GM19395 (cell line): Measurements from ENCODE around the gene CCT6A.
A peak's percentile ranks its signal among the peaks of the same experiment; 100 is the strongest.
"Not testable (repeated sequence)": the region's sequence is repeated elsewhere in the genome, so short reads cannot be mapped to it uniquely, and the experiment has no call there.

ENCODE experiments used
- ATAC-seq: cut with Tn5 transposase; IDR thresholded peaks from one replicate; pipeline ENCODE4 v1.9.1; 2021; ENCODE audit warnings: mild to moderate bottlenecking, moderate library complexity; ENCODE audit not compliant: unreplicated experiment

The CCT6A gene

DNA sequence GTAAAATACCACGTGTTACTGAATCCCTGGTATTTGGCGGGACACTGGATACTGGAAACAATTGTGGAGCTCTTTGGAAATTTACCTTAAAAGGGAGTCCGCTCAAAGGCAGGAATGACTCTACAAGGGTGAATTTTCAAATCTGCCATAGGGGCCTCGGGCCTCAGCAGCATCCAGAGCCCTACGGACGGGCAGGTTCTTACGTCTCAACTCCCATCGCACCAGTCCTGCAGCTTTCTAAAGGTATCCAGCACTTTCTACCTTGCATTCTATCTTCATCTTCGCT, 569 bp upstream of the CCT6A start:
- ATAC-seq: no peak

DNA sequence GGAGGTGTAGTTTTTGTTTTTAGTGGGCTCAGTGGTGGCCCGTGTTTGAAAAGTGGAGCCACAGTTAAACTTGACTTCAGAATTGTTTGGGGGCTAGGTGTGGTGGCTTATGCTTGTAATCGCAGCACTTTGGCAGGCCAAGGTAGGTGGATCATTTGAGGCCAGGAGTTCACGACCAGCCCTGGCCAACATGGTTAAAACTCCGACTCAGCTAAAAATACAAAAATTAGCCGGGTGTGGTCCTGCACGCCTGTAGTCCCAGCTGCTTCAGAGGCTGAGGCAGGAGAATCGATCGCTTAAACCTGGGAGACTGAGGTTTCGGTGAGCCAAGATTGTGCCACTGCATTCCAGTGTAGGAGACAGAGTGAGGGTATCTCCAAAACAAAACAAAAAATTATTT, 1.8 kb downstream of the CCT6A start:
- no peak for ATAC-seq

DNA sequence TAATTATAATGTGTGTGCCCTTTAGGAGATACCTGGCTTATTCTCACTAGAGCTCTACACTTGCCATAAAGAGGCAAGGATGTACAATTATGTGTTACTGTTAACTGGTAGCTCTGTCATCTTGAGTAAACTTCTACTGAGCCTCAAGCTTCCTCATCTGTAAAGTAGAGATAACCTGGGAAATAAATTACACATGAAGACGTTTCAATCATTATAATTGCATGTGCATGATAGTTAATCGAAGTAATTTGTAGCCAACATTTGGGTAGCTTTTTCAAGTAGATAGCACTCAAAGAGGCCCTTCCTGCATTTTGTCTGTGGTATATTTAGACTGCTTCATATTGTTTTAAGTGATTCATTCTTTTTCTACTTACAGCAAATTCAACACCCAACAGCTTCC, 2.4 kb downstream of the CCT6A start:
- no peak for ATAC-seq

DNA sequence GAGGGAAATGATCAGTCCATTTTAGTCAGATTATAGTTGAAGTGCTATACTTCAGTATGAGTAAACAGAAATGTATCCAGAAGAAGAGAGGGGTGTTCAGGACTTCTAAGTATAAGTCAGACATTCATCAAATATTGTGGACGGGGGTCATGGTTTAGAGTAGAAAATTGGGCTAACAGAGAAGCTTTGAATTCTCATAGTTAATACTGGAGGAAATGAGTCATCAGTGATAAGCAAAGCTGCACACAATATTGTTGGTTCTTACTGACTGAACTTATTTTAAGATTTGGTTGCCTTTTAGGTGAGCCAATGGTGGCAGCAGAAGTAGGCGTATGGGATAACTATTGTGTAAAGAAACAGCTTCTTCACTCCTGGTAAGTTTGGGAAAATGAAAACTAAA, 10.8 kb downstream of the CCT6A start:
- ATAC-seq: no peak

DNA sequence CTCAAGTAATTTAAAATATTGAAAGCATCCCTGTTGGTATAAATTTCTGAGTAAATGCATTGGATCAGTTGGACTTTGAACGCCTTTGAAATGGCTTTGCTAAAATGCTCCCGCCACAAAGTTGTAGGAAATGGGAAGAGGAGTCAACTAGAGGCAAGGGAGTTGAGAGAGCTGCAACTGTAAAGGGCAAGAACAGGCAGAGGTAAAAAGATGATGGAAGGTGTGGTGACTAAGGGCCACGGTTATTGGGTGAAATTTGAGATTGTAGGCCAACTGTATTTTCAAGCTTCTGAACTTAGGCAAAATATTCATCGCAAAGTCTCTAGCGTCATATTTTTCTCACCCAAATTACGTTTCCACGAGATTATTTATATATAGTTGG, 11.9 kb downstream of the CCT6A start:
- ATAC-seq: no peak

DNA sequence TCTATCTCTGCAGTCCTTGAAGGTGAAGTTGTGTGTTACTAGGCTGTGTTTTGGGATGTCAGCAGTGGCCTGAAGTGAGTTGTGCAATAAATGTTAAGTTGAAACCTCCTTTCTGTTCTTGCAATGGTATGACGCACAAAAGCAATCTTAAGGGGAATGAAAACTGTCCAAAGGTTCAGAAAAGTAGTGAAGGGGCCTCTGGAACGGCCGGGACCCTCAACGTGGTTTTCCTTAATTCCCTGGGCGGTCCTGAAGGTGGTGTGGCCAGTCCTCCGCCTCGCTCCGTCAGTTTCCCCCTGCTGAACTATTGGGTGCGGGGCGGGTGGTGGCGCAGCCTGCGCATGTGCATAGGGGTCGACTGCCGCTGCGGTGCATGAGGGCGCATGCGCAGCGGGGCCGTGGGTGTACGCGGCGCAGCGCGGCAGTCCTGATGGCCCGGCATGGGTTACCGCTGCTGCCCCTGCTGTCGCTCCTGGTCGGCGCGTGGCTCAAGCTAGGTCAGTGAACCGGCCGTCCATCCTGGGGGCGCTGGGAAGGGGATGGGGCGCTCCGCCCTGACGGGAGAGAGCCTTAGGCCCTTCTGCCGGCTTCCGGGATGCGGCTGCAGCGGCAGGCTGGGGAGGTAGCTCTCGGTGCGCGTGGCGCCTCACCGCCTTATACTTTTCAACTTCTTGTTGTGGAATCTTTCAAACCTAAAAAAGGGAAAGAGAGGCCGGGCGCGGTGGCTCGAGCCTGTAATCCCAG, 12.5 kb downstream of the CCT6A start, which contains the start of gene SUMF2:
TSS of gene SUMF2 (plus strand) at position 405 of the 744 bp plus-strand sequence. CDS start at position 431, 26 bp downstream.
- ATAC-seq: peak; percentile 85

DNA sequence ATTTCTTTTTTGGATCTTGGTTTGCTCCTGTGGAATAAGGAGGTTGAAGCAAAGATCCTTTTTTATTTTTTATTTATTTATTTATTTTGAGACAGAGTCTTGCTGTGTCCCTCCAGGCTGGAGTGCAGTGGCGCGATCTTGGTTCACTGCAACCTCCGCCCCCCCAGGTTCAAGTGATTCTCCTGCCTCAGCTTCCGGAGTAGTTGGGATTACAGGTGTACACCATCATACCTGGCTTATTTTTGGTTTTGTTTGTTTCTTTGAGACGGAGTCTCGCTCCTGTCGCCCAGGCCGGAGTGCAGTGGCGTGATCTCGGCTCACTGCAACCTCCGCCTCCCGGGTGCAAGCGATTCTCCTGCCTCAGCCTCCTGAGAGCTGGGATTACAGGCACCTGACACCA, 14.8 kb downstream of the CCT6A start:
- ATAC-seq: not testable (repeated sequence)

DNA sequence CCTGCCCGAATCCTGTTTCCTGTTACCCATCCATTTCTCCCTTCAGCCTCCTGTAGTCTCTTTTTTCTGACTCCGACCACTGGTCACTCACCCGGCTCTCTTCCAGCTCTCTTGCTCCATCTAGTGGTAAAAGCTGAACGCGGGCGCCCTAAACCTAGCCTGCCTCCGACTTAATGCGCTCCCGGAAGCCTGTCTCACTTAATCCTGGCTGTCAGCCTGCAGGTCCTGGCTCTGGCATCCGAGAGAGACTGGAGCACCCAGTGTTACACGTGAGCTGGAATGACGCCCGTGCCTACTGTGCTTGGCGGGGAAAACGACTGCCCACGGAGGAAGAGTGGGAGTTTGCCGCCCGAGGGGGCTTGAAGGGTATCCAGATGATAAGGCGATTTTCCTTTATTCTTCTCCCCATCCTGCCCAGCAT, 22.8 kb downstream of the CCT6A start:
- peak; percentile 92 for ATAC-seq

DNA sequence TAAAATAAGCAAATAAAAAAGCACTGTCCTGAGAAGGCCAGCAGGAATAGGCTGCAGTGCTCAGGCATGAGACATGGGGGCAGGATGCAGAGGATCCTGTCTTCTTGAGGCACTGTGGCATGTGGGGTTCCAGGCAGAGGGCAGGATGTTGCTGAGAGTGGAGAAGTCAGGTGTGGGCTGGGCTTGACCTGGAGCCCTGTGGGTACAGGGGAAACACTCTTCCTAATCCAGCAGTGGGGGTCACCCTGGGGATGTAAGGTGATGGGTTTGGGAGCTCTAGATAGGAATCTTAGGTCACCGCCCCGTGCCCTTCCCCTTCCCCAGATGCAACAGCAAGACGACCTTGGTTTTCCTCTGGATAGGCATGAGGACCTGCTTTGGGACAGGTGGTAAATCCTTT, 26.1 kb downstream of the CCT6A start:
- no peak for ATAC-seq

DNA sequence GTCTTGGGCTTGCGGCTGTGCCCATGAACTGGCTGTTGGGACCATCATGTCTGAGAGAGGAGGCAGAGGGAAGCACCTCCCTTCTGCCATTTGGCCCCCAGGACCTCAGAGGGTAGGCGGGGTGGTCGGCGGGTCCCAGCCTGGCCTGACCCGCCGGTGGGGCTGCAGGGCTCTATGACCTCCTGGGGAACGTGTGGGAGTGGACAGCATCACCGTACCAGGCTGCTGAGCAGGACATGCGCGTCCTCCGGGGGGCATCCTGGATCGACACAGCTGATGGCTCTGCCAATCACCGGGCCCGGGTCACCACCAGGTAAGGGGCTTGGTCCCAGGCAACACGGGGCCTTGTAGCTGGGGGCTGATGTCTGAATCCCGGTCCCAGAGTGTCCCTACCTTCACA, 26.6 kb downstream of the CCT6A start:
- ATAC-seq: no peak

DNA sequence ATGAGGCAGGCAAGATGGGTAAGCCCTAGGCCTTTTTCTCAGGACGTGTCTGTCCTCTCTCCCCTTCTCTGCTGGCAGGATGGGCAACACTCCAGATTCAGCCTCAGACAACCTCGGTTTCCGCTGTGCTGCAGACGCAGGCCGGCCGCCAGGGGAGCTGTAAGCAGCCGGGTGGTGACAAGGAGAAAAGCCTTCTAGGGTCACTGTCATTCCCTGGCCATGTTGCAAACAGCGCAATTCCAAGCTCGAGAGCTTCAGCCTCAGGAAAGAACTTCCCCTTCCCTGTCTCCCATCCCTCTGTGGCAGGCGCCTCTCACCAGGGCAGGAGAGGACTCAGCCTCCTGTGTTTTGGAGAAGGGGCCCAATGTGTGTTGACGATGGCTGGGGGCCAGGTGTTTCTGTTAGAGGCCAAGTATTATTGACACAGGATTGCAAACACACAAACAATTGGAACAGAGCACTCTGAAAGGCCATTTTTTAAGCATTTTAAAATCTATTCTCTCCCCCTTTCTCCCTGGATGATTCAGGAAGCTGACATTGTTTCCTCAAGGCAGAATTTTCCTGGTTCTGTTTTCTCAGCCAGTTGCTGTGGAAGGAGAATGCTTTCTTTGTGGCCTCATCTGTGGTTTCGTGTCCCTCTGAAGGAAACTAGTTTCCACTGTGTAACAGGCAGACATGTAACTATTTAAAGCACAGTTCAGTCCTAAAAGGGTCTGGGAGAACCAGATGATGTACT, 28.1 kb downstream of the CCT6A start:
- no peak for ATAC-seq

DNA sequence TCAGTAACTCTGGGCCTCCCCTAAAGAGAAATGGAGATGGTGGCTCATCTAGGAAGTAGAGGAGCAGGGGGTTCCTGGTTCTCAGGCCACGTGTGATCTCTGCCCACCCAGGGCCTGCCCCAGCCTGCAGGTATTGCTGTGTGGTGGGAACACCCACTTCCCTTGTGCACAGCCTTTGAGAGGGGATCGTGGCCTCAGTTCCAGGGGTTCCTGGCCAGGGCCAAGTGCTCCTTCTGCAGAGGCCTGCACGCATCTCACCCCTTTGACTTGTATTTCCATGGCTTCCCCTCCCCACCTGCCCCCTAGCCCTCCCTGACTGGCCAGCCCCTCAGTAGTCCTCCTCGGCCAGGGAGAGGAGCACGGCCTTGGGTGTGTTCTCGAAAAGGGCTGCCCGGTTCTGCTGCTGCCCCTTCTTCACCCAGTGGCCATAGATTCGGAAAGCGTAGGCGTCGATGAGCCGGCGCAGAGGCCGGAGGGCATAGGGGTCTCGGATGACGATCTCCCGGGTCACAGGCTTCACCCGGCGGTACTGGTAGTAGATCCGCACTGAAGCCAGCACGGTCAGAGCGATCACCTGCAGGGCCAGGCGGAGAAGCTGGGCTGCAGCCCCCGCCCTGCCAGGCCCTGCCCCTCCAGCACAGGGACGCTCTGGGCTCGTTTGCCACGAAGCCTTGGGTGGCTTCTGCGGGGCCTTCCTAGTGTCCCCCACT, 29.3 kb downstream of the CCT6A start:
- ATAC-seq: not testable (repeated sequence)

DNA sequence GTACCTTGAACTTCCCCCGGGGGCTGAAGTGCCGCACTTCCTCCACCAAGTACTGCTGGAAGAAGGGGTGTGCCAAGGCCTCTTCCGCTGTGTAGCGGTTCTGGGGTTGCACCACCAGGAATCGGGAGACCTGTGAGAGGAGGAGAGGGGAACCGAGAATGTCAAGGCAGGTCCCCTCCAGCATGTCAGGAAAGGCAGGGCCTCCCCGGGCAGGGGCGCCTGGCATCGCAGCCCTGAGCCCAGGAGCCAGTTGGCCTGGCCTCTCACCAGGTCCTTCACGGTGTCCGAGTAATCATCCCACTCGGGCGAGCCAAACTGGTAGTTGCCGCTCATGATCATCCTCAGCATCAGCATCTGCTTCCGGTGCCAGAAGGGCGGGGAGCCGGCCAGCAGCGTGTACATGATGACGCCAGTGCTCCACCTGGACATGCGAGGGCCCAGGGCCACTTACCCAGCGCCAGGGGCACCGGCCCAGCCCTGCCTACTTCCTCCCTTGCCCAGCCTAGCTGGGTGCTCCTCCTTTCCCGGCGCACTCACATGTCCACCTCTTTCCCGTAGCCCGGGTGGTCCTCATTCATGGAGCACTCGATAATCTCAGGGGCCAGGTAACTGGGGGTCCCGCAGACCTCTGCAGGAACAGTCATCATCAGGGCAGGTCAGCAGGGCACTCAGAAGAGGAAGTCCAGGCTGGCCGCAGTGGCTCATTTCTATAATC, 30.2 kb downstream of the CCT6A start:
- no peak for ATAC-seq

DNA sequence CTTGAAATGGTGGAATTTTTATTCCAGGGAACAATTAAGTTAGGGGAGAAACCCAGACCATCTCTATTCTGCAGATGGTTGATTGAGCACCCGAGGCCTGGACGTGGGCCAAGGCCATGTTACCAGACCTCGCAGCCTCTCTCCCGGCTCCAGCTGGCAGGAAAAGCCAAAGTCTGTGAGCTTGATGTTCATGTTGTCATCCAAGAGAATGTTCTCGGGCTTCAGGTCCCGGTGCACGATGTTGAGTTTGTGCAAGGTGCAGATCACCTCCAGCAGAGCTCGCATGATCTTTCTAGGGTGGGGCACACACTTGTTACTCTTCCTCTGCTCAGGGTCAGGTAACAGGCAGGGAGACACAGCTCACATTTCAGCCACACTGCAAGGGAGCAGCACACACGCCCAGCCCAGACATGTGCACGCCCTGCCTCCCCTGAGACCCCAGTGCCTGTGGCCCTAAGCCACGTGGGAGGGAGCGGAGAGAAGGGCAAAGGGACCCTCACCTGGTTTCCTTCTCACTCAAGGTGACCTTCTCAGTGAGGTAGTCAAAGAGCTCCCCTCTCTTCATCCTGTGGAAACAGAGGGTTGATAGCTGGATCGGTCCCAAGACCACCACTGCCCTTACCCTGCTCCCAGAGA, 31.7 kb downstream of the CCT6A start:
- ATAC-seq: no peak

DNA sequence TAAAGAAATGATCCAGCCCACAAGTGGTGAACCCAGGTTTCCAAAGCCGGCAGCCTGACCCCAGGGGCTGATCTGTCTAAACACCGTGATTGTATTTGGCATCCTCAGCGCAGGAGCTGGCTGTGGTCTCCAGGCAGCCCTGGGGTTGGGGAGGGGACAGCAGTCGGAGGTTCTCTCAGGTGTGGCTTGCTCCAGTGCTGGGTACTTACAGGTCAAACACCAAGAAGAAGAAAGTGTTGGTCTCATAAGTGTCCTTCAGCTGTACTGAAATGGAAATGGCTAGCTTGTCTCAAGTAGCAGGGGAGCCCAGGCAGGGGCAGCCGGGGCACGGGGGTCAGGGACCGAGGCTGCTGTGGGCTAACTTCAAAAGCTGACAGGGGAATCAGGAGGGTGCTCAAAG, 35.2 kb downstream of the CCT6A start:
- ATAC-seq: no peak

DNA sequence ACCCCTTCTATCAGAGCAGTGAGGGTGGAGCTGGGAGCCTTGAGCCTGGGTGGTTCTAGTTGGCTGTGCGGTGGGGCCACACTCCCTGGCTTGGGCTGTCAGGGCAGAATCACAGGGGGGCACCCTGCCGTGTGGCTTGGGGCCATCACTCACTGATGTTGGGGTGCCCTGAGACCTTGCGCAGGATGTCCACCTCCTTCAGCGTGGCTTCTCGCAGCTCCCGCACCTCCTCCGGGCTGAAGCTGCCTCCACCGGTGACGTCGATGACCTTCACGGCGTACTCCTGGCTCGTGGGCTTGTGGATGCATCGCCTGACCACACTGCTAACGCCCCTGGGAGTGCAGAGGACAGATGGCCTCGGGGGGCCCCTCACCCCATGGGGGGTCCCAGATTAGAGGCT, 35.9 kb downstream of the CCT6A start:
- ATAC-seq: no peak

DNA sequence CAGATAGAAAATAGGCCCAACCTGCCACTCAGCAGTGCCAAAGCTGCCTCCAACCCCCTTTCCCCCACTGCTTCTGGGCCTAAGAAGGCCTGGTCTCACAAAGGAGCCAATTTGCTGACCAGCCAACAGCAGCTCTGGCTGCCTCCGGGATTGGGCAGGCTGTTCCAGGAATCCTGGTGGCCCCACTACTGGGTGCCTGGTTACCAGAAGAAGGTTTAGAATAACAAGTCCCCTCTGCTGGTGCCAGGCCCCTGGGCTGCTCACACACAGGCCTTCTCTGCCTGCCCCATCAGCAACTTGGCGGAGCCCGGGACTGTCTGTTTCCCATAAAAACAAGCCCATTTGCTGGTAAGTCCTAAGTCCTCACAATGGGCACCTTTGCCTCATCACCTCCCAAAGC, 40.0 kb downstream of the CCT6A start:
- no peak for ATAC-seq

DNA sequence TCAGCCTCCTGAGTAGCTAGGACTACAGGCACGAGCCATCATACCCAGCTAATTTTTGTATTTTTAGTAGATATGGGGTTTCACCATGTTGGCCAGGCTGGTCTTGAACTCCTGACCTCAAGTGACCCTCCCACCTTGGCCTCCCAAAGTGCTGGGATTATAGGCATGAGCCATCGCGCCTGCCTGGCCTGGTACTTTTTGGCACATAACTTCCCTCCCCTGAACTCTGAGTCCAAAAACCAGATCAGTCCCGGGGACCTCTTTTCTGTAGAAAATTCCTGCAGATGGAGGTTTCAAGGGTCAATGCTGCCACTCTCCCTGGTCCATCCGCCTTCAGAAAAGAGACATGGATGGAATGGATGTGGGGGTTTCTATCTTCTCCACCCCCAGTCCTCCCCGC, 40.8 kb downstream of the CCT6A start:
- ATAC-seq: not testable (repeated sequence)

DNA sequence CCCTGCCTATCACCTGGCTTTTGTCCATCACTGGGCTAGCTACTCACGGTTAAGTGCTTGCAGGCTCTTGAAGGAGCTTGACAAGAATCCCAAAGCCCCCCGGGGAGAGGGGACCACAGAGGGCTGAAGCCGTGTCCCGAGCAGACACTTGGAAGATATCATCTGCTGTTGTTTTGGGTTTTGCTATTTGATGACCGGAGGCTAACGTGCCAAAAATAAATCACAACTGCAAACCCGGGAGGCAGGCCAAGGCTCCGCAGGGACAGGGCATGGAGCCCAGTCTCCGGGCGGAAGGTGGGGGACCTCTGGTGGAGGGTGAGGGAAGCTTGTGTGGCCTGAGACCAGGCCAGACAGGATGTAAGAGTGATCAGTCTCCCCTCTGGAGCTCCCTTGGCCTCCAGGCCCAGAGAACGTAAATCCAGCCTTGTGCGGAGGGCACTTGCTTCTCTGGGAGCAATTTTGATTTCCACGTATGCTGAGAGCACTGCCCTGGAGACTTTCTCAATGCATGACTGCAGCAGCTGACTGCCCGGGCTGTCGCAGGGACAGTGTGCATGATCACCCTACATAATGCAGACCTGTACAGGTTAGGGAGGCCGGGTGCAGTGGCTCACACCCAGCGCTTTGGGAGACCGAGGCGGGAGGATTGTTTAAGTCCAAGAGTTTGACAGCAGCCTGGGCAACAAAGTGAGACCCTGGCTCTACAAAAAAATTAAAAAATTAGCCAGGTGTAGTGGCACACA, 41.4 kb downstream of the CCT6A start, which contains the start of gene PHKG1:
TSS of gene PHKG1 (minus strand) at position 164 of the 743 bp plus-strand sequence. CDS start 4,011 bp downstream, outside the sequence.
- no peak for ATAC-seq

DNA sequence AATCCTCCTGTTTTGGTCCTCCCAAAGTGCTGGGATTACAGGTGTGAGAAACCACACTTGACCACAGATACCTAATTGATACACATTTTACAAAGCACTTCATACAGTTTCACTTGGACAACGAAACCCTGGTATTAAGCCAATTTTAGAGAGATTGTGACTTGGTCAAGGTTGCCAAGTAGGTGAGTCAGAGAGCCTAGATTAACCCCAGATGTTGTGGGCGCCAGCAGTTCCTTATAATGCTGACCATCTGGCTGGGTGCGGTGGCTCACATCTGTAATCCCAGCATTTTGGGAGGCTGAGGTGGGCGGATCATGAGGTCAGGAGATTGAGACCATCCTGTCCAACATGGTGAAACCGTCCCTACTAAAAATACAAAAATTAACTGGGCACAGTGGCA, 46.1 kb downstream of the CCT6A start:
- no peak for ATAC-seq
